IPS-NIHi7 (cell line): ENCODE data around the gene TMEFF1.

ENCODE experiments used
- DNase-seq: peaks from one replicate; pipeline ENCODE4 v3.0.0; 2012; ENCODE audit warnings: mixed read lengths; ENCODE audit errors: extremely low spot score

Gene TMEFF1

DNA sequence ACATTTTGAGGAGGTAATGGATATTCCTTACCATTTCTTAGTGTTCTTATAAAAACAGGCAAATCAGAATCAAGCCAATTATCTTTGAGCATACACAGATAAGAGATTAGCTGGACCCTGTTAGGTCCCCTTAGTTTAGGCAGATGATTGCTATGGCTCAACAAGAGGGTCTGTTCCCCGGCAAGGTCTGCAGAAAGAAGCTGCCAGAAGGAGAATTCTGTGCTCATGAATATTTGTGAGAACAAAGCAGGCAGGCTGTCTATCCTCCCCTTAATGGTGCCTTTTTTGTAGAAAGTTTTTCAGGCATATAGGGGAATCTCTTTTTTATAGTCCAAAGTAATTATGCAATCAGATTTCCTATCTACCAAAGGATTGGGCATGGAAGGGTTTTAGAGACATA, 132.5 kb downstream of the TMEFF1 start:
- no peak for DNase-seq

DNA sequence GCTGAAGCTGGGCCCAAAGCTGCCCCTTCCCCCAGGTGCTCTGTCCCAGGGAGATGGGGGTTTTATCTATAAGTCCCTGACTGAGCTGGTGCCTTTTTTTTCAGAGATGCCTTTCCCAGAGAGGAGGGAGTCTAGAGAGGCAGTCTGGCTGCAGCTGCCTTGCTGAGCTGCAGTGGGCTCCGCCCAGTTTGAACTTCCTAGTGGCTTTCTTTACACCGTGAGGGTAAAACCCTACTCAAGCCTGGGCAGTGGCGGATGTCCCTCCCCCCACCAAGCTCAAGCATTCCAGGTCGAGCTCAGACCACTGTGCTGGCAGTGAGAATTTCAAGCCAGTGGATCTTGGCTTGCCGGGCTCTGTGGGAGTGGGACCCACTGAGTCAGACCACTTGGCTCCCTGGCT, 146.2 kb downstream of the TMEFF1 start:
- no peak for DNase-seq

DNA sequence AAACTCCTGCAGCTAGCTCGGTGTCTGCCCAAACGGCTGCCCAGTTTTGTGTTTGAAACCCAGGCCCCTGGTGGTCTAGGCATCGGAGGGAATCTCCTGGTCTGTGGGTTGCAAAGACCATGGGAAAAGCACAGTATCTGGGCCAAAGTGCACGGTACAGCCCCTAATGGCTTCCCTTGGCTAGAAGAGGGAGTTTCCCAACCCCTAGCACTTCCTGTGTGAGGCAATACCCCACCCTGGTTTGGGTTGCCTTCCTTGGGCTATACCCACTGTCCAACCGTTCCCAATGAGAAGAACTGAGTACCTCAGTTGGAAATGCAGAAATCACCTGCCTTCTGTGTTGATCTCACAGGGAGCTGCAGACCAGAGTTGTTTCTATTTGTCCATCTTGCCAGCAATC, 146.7 kb downstream of the TMEFF1 start:
- DNase-seq, result no peak

DNA sequence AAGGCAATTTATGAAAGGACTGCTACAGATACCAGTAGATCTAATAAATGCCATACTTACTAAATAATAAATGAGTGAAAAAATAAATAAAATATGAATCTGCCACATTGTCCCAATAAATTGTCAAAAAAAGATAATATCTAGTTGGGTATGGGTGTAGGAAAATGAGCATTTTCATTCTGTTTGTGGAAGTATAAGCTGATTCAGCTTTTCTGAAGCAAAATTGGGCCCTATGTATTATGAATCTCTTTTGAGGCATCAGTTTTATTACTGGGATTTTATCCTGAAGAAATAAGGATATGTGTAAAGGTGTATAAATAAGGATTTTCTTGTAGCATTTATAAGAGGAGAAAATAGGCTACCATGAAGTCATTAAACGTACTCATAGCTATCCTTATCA, 151.0 kb downstream of the TMEFF1 start:
- DNase-seq, result no peak

DNA sequence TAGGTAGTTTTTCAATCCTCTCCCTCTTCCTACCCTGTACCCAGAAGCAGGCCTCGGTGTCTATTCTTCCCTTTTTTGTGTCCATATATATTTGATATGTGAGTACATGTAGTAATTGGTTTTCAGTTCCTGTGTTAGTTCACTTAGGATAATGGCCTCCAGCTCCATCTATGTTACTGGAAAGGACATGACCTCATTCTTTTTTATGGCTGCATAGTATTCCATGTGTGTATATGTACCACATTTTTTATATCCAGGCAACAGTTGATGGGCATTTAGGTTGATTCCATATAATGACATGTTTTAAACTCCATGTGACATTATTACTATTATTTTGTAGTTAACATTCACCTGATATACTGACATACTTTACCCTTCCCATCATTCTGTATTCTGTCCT, 154.0 kb downstream of the TMEFF1 start:
- DNase-seq, result no peak
